A549 (cell line): ENCODE data around the gene YDJC. TPM values are rescaled to one million over a fixed set of nuclear protein-coding genes. Genes with fewer than 3 reads are reported as not detected.
A peak's percentile ranks its signal among the peaks of the same experiment; 100 is the strongest.
"Not testable (repeated sequence)": the region's sequence is repeated elsewhere in the genome, so short reads cannot be mapped to it uniquely, and the experiment has no call there.

Experiments
- ATAC-seq, 2 experiments: fragments of 200-7000 bp in 1 of 2; fragments of >200 bp in 1 of 2; cut with Nextera tagmentation in 1 of 2; cut with Tn5 transposase in 1 of 2; 3 replicates each; pipeline versions ENCODE4 v1.8.0 to v1.9.1; 2018 to 2020; ENCODE audit warnings: mild to moderate bottlenecking in 1 of 2, moderate library complexity in 1 of 2
- CTCF ChIA-PET: fragments of 300-600 bp; sonication (Branson Sonifier 250); formaldehyde crosslinking; extraction: SDS; loops from one replicate; lab custom pipeline; 2021; ENCODE audit warnings: antibody characterized with exemption, inconsistent platforms; lab: Yijun Ruan, JAX
- POLR2A ChIA-PET: fragments of 350-600 bp; formaldehyde crosslinking; extraction: SDS; loops from one replicate; lab custom pipeline; 2021; ENCODE audit warnings: antibody characterized with exemption, inconsistent platforms; lab: Yijun Ruan, JAX
- DNase-seq, 2 experiments: peaks; one replicate each; pipeline versions ENCODE4 v3.0.0 to v3.0.0-alpha.2; 2011 to 2016; ENCODE audit warnings: low read depth in 1 of 2, low spot score in 1 of 2
- FAIRE-seq: peaks from 2 replicates; lab custom pipeline; 2011; peaks lifted over from hg19 to GRCh38; lab: Jason Lieb, UNC
- H3K27ac ChIP-seq, 2 experiments: fragments of >200 bp; sonication (Bioruptor Twin); formaldehyde crosslinking; 3 replicates each; pipeline ENCODE4 v1.5.1; 2016 to 2017
- H3K4me1 ChIP-seq: fragments of >200 bp; sonication (Bioruptor Twin); formaldehyde crosslinking; 3 replicates; pipeline ENCODE4 v1.6.1; 2016
- H3K4me2 ChIP-seq: fragments of >200 bp; sonication (Bioruptor Twin); formaldehyde crosslinking; 3 replicates; pipeline ENCODE4 v1.6.1; 2016
- H3K4me3 ChIP-seq: fragments of >200 bp; sonication (Bioruptor Twin); formaldehyde crosslinking; 3 replicates; pipeline ENCODE4 v1.5.1; 2016
- H3K9me3 ChIP-seq: fragments of >200 bp; sonication (Bioruptor Twin); formaldehyde crosslinking; 3 replicates; pipeline ENCODE4 v1.6.1; 2016
- CEBPB ChIP-seq, 2 experiments: fragments of >200 bp in 1 of 2; sonication (Bioruptor Twin) in 1 of 2; formaldehyde crosslinking in 1 of 2; IDR thresholded peaks; 2 replicates each; pipeline ENCODE4 v1.6.1; 2012 to 2016
- CHD2 ChIP-seq: fragments of 150-350 bp; IDR thresholded peaks from 2 replicates; pipeline ENCODE4 v1.6.1; 2014; ENCODE audit warnings: low read length; ENCODE audit not compliant: partially characterized antibody
- CHD4 ChIP-seq: fragments of 200-600 bp; sonication (generic); IDR thresholded peaks from 2 replicates; pipeline ENCODE4 v1.6.1; 2016; ENCODE audit warnings: antibody characterized with exemption, mild to moderate bottlenecking, borderline replicate concordance
- E2F6 ChIP-seq: IDR thresholded peaks from 2 replicates; pipeline ENCODE4 v1.6.1; 2012; ENCODE audit warnings: low read depth, borderline replicate concordance
- EHF ChIP-seq: fragments of 250-450 bp; sonication (Bioruptor Pico); IDR thresholded peaks from 2 replicates; pipeline ENCODE4 v1.5.0; 2020; ENCODE audit warnings: mild to moderate bottlenecking
- ESRRA ChIP-seq: fragments of 150-350 bp; IDR thresholded peaks from 2 replicates; pipeline ENCODE4 v1.6.1; 2014; ENCODE audit warnings: mild to moderate bottlenecking, low read length, borderline replicate concordance
- FOSL2 ChIP-seq, 2 experiments: fragments of 450-650 bp in 1 of 2; fragments of >200 bp in 1 of 2; sonication (Bioruptor Twin) in 1 of 2; formaldehyde crosslinking; IDR thresholded peaks; 2 replicates each; pipeline versions ENCODE4 v1.5.0 to v1.6.1; 2016 to 2020; ENCODE audit warnings: mild to moderate bottlenecking in 1 of 2, moderate library complexity in 1 of 2
- HDAC2 ChIP-seq: fragments of 200-600 bp; sonication (generic); IDR thresholded peaks from 2 replicates; pipeline ENCODE4 v1.6.1; 2016
- HOXA7 ChIP-seq: fragments of 250-450 bp; sonication (Bioruptor Pico); IDR thresholded peaks from 2 replicates; pipeline ENCODE4 v1.5.0; 2020; ENCODE audit warnings: mild to moderate bottlenecking, moderate library complexity
- HOXB13 ChIP-seq: fragments of 250-450 bp; sonication (Bioruptor Pico); IDR thresholded peaks from 2 replicates; pipeline ENCODE4 v1.5.0; 2020; ENCODE audit warnings: low read depth, mild to moderate bottlenecking, moderate library complexity
- JUNB ChIP-seq: fragments of >200 bp; sonication (Bioruptor Twin); formaldehyde crosslinking; IDR thresholded peaks from 2 replicates; pipeline ENCODE4 v1.6.1; 2016
- KDM5A ChIP-seq: fragments of 200-600 bp; sonication (generic); IDR thresholded peaks from 2 replicates; pipeline ENCODE4 v1.6.1; 2016; ENCODE audit warnings: antibody characterized with exemption, mild to moderate bottlenecking
- NPAS2 ChIP-seq: fragments of 250-450 bp; sonication (Bioruptor Pico); IDR thresholded peaks from 2 replicates; pipeline ENCODE4 v1.8.0; 2022; ENCODE audit warnings: mild to moderate bottlenecking, moderate library complexity, borderline replicate concordance
- POLR2AphosphoS2 ChIP-seq: conservative IDR thresholded peaks from 2 replicates; pipeline ENCODE4 v1.6.1; 2012; ENCODE audit warnings: low read length, improper control_type of control experiment, inconsistent platforms
- RAD21 ChIP-seq, 2 experiments: fragments of >200 bp in 1 of 2; sonication (Bioruptor Twin) in 1 of 2; formaldehyde crosslinking in 1 of 2; IDR thresholded peaks in 1 of 2; conservative IDR thresholded peaks in 1 of 2; 2 replicates in 1 of 2; 3 replicates in 1 of 2; pipeline ENCODE4 v1.6.1; 2012 to 2018; ENCODE audit warnings: inconsistent platforms in 1 of 2
- RNF2 ChIP-seq: fragments of 200-600 bp; sonication (generic); IDR thresholded peaks from 2 replicates; pipeline ENCODE4 v1.6.1; 2016; ENCODE audit warnings: low read depth, mild to moderate bottlenecking, antibody characterized with exemption, moderate library complexity, borderline replicate concordance
- SREBF2 ChIP-seq: fragments of 450-650 bp; IDR thresholded peaks from 2 replicates; pipeline ENCODE4 v1.6.1; 2014; ENCODE audit warnings: mild to moderate bottlenecking, moderate library complexity
- ZC3H11A ChIP-seq: fragments of 450-650 bp; IDR thresholded peaks from 2 replicates; pipeline ENCODE4 v1.6.1; 2014; ENCODE audit warnings: antibody characterized with exemption, mild to moderate bottlenecking
- ZFP36 ChIP-seq: fragments of 450-650 bp; IDR thresholded peaks from 2 replicates; pipeline ENCODE4 v1.6.1; 2014; ENCODE audit warnings: borderline replicate concordance; ENCODE audit not compliant: partially characterized antibody
- ZNF302 ChIP-seq: fragments of 250-450 bp; sonication (Bioruptor Pico); IDR thresholded peaks from 2 replicates; pipeline ENCODE4 v1.9.0; 2021; ENCODE audit warnings: inconsistent platforms, mild to moderate bottlenecking, moderate library complexity
- WGBS: methylation state at CpG from one replicate; pipeline ENCODE4 v1.1.6; 2017; ENCODE audit errors: missing lambda C conversion rate; 5-methylcytosine and 5-hydroxymethylcytosine counted together
- polyA plus RNA-seq, 4 experiments: library from polyadenylated mRNA; depleted of rRNA in 3 of 4; stranded (reverse); fragments of >200 nt; fragmentation: RNase III in 1 of 4; extraction: RNeasy Plus Mini Kit Qiagen cat#74134 plus additional on column Dnase treatment in 1 of 4; gene quantifications; 2 replicates in 3 of 4; 3 replicates in 1 of 4; pipeline ENCODE4 v1.2.3, GENCODE V29; 2011 to 2017
- TF ChIP-seq, protein P1 (sequence below): fragments of 150-350 bp; IDR thresholded peaks from 2 replicates; pipeline ENCODE4 v1.6.1; 2014; ENCODE audit warnings: low read depth, mild to moderate bottlenecking, low read length
- TF ChIP-seq, protein P2 (sequence below): fragments of >200 bp; sonication (Bioruptor Twin); formaldehyde crosslinking; IDR thresholded peaks from 3 replicates; pipeline ENCODE4 v1.6.1; 2016
- TF ChIP-seq, protein P3 (sequence below): IDR thresholded peaks from 2 replicates; pipeline ENCODE4 v1.6.1; 2012

Gene YDJC
- polyA plus RNA-seq, 2 of the 4 experiments (the other 2 are of a cell fraction), result 24.8 to 28.3 TPM

DNA sequence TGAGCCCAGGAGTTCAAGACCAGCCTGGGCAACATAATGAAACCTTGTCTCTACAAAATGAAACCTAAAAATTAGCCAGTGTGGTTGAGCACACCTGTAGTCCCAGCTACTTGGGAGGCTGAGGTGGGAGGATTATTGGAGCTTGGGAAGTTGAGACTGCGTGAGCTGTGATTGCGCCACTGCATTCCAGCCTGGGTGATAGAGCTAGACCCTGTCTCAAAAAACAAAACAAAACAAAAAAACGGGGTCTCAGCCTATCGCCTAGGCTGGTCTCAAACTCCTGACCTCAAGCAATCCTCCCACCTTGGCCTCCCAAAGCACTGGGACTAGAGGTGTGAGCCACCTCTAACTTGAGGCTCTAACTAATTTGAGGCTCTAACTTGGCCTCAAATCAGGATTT is 49.6 kb upstream of the YDJC start:
- Histone ChIP-seq H3K4me1 (no peaks in the 10 kb centered on the region), H3K9me3 (no peaks in the 10 kb centered on the region), H3K4me3 (no peak overlapping the region), H3K4me2 (no peak overlapping the region), H3K27ac (no peak overlapping the region)
- TF ChIP-seq, protein P1, sequence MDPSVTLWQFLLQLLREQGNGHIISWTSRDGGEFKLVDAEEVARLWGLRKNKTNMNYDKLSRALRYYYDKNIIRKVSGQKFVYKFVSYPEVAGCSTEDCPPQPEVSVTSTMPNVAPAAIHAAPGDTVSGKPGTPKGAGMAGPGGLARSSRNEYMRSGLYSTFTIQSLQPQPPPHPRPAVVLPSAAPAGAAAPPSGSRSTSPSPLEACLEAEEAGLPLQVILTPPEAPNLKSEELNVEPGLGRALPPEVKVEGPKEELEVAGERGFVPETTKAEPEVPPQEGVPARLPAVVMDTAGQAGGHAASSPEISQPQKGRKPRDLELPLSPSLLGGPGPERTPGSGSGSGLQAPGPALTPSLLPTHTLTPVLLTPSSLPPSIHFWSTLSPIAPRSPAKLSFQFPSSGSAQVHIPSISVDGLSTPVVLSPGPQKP, result no peak
- TF ChIP-seq RNF2 (no peak), ESRRA (no peak), HOXB13 (CRISPR knock-in tag) (no peak), HOXA7 (CRISPR knock-in tag) (no peak), POLR2AphosphoS2 (no peak), RAD21 (conservative IDR thresholded peaks at IDR 0.05 in 1 of 2, IDR thresholded peaks at IDR 0.05 in 1 of 2) (no peak), E2F6 (no peak), NPAS2 (CRISPR knock-in tag) (no peak), ZFP36 (no peak), JUNB (no peak)
- TF ChIP-seq, protein P2, sequence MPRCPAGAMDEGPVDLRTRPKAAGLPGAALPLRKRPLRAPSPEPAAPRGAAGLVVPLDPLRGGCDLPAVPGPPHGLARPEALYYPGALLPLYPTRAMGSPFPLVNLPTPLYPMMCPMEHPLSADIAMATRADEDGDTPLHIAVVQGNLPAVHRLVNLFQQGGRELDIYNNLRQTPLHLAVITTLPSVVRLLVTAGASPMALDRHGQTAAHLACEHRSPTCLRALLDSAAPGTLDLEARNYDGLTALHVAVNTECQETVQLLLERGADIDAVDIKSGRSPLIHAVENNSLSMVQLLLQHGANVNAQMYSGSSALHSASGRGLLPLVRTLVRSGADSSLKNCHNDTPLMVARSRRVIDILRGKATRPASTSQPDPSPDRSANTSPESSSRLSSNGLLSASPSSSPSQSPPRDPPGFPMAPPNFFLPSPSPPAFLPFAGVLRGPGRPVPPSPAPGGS, result no peak
- FAIRE-seq, result no peak
- no peak for DNase-seq
- ATAC-seq, result no peak
- WGBS, result 71% methylated on average over 4 of the region's 4 CpGs
- CTCF ChIA-PET, result no interaction called here
- POLR2A ChIA-PET, result no interaction called here

DNA sequence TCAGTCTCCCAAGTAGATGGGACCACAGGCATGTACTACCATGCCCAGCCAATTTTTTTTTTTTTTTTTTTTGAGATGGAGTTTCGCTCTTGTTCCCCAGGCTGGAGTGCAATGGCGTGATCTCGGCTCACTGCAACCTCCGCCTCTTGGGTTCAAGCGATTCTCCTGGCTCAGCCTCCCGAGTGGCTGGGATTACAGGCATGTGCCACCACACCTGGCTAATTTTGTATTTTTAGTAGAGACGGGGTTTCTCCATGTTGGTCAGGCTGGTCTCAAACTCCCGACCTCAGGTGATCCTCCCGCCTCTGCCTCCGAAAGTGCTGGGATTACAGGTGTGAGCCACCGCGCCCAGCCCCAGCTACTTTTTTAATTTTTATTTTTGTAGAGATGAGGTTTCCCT is 49.0 kb upstream of the YDJC start:
- H3K4me2 ChIP-seq, DNase-seq, H3K9me3 ChIP-seq, CTCF ChIA-PET, ATAC-seq, FAIRE-seq, POLR2A ChIA-PET, H3K27ac ChIP-seq, H3K4me3 ChIP-seq, H3K4me1 ChIP-seq: not testable (repeated sequence)
- 94% methylated on average over 12 of the region's 12 CpGs for WGBS

- 83% methylated on average over 11 of the region's 15 CpGs for WGBS
- ChIA-PET POLR2A (no interaction called here), CTCF (no interaction called here)
- TF ChIP-seq ZNF302 (CRISPR knock-in tag), result no peak
- no peak for TF ChIP-seq EHF (CRISPR knock-in tag)
- no peak for TF ChIP-seq HDAC2
- no peak for TF ChIP-seq FOSL2 (IDR thresholded peaks at IDR 0.05)
- no peak for TF ChIP-seq FOSL2 (CRISPR knock-in tag; IDR thresholded peaks at IDR 0.05)
- no peak for TF ChIP-seq ZFP36
- TF ChIP-seq ZC3H11A, result no peak
- TF ChIP-seq CHD4, result no peak
- no peak for TF ChIP-seq CEBPB (IDR thresholded peaks at IDR 0.05)
- no peak for TF ChIP-seq CHD2
- no peak for TF ChIP-seq KDM5A
- TF ChIP-seq, protein P3, sequence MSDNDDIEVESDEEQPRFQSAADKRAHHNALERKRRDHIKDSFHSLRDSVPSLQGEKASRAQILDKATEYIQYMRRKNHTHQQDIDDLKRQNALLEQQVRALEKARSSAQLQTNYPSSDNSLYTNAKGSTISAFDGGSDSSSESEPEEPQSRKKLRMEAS, result no peak
- TF ChIP-seq SREBF2, result no peak
- H3K4me3 ChIP-seq, result no peak overlapping the region
- FAIRE-seq, result no peak
- H3K27ac ChIP-seq, result no peak overlapping the region
- no peak for DNase-seq
- peak in 1 of 2 experiments; percentile 26; a peak in 2 of 6 replicates for ATAC-seq
- H3K4me1 ChIP-seq, result no peaks in the 10 kb centered on the region
- no peak overlapping the region for H3K4me2 ChIP-seq
- no peaks in the 10 kb centered on the region for H3K9me3 ChIP-seq
These were observed 48.0 kb upstream of the YDJC start for GRCh38 chr22:21677606-21678443.
